NB4 (cell line): ENCODE data around the gene GSG1L2.

Experiments used
- POLR2A ChIP-seq: IDR thresholded peaks from 2 replicates; pipeline ENCODE4 v1.6.1; 2011; ENCODE audit warnings: mild to moderate bottlenecking; ENCODE audit not compliant: insufficient read length; ENCODE audit errors: extremely low read depth
- TF ChIP-seq, protein P1 (sequence below): IDR thresholded peaks from one replicate; pipeline ENCODE4 v1.5.1; 2012; ENCODE audit warnings: low read depth, low read length

DNA sequence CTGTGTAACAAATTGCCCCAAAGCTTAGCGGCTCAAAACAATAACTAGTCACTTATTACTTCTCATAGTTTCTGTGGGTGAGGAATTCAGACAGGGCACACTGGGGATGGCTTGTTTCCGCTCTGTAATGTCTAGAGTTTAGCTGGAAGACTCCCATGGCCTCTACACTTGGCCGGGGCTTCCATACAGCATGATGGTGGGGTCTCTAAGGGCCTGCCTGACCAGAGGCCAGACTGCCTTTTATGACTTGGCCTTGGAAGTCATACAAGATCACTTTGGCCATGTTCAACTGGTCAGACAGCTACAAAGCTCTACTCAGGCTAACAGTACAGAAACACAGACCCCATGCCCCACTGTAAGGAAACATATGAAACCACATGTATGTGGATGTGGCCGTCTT is 12.0 kb upstream of the GSG1L2 start:
- TF ChIP-seq, protein P1, sequence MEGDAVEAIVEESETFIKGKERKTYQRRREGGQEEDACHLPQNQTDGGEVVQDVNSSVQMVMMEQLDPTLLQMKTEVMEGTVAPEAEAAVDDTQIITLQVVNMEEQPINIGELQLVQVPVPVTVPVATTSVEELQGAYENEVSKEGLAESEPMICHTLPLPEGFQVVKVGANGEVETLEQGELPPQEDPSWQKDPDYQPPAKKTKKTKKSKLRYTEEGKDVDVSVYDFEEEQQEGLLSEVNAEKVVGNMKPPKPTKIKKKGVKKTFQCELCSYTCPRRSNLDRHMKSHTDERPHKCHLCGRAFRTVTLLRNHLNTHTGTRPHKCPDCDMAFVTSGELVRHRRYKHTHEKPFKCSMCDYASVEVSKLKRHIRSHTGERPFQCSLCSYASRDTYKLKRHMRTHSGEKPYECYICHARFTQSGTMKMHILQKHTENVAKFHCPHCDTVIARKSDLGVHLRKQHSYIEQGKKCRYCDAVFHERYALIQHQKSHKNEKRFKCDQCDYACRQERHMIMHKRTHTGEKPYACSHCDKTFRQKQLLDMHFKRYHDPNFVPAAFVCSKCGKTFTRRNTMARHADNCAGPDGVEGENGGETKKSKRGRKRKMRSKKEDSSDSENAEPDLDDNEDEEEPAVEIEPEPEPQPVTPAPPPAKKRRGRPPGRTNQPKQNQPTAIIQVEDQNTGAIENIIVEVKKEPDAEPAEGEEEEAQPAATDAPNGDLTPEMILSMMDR: no peak
- no peak for TF ChIP-seq POLR2A
